PC-9 (cell line): ENCODE measurements around the gene GCFC2.

Experiments used
- CTCF ChIP-seq: fragments of 200-600 bp; sonication (generic); conservative IDR thresholded peaks from 2 replicates; pipeline ENCODE4 v1.6.1; 2017; ENCODE audit warnings: mixed run types, antibody characterized with exemption, mild to moderate bottlenecking, moderate library complexity
- EZH2 ChIP-seq: fragments of 200-600 bp; sonication (generic); IDR thresholded peaks from 2 replicates; pipeline ENCODE4 v1.8.0; 2017; ENCODE audit warnings: antibody characterized with exemption, low read depth

GRCh38 chr2:75619956-75620740 is 90.6 kb downstream of the GCFC2 start:
- TF ChIP-seq CTCF (no peak), EZH2 (no peak)
